ENCODE results near the gene IL36A.

The IL36A gene

GRCh38 chr2:113000436-113000835 lies 4.8 kb upstream of the IL36A start:
- no peak for DNase-seq (ENCODE audit: insufficient read length, low spot score)
- FAIRE-seq, result no peak

- DNase-seq (ENCODE audit: insufficient read length, low spot score) (no peak), FAIRE-seq (no peak)
Observed at GRCh38 chr2:113002677-113003076, 2.6 kb upstream of the IL36A start.

- FAIRE-seq (no peak), DNase-seq (ENCODE audit: insufficient read length, low spot score) (no peak)
Observed at GRCh38 chr2:113007250-113007649, 2.0 kb downstream of the IL36A start.

GRCh38 chr2:113009622-113010021 lies 4.4 kb downstream of the IL36A start:
- no peak for FAIRE-seq
- no peak for DNase-seq (ENCODE audit: insufficient read length, low spot score)

- FAIRE-seq (no peak), DNase-seq (ENCODE audit: insufficient read length, low spot score) (peak; percentile 5)
Observed at GRCh38 chr2:113010088-113010487, 4.8 kb downstream of the IL36A start.

- DNase-seq (ENCODE audit: insufficient read length, low spot score) (no peak), FAIRE-seq (no peak)
Observed at GRCh38 chr2:113011108-113011507, 5.8 kb downstream of the IL36A start.

- no peak for FAIRE-seq
Observed at GRCh38 chr2:113012436-113013335, 7.4 kb downstream of the IL36A start.

GRCh38 chr2:113013336-113013661 lies 8.0 kb downstream of the IL36A start:
- DNase-seq (ENCODE audit: insufficient read length, low spot score), result no peak
- no peak for FAIRE-seq

More at GRCh38 chr2:113012436-113013335, 7.4 kb downstream of the IL36A start:
- no peak for DNase-seq (ENCODE audit: insufficient read length, low spot score)

- no peak for FAIRE-seq
- no peak for DNase-seq (ENCODE audit: insufficient read length, low spot score)
Observed at GRCh38 chr2:113014067-113014466, 8.8 kb downstream of the IL36A start.

- FAIRE-seq (no peak), DNase-seq (ENCODE audit: insufficient read length, low spot score) (no peak)
Observed at GRCh38 chr2:113015042-113015441, 9.8 kb downstream of the IL36A start.

GRCh38 chr2:113015655-113016054 lies 10.4 kb downstream of the IL36A start:
- FAIRE-seq (no peak), DNase-seq (ENCODE audit: insufficient read length, low spot score) (no peak)

GRCh38 chr2:113018509-113018908 lies 13.2 kb downstream of the IL36A start:
- FAIRE-seq, result no peak
- no peak for DNase-seq (ENCODE audit: insufficient read length, low spot score)

GRCh38 chr2:113021312-113021711 lies 16.1 kb downstream of the IL36A start:
- DNase-seq (ENCODE audit: insufficient read length, low spot score), result no peak
- no peak for FAIRE-seq

- DNase-seq (ENCODE audit: insufficient read length, low spot score), result no peak
- no peak for FAIRE-seq
Observed at GRCh38 chr2:113024764-113025163, 19.5 kb downstream of the IL36A start.

GRCh38 chr2:113025737-113026136 lies 20.5 kb downstream of the IL36A start:
- DNase-seq (ENCODE audit: insufficient read length, low spot score) (no peak), FAIRE-seq (no peak)

- no peak for FAIRE-seq
- no peak for DNase-seq (ENCODE audit: insufficient read length, low spot score)
Observed at GRCh38 chr2:113027691-113028090, 22.4 kb downstream of the IL36A start.

- no peak for FAIRE-seq
Observed at GRCh38 chr2:113028112-113028511, 22.9 kb downstream of the IL36A start.

GRCh38 chr2:113032737-113033136 lies 27.5 kb downstream of the IL36A start:
- DNase-seq (ENCODE audit: insufficient read length, low spot score) (no peak), FAIRE-seq (no peak)

More at GRCh38 chr2:113028112-113028511, 22.9 kb downstream of the IL36A start:
- no peak for DNase-seq (ENCODE audit: insufficient read length, low spot score)

GRCh38 chr2:113034016-113034415 lies 28.8 kb downstream of the IL36A start:
- DNase-seq (ENCODE audit: insufficient read length, low spot score) (no peak), FAIRE-seq (no peak)

GRCh38 chr2:113036763-113037162 lies 31.5 kb downstream of the IL36A start:
- no peak for FAIRE-seq
- DNase-seq (ENCODE audit: insufficient read length, low spot score), result no peak

- no peak for FAIRE-seq
- DNase-seq (ENCODE audit: insufficient read length, low spot score), result no peak
Observed at GRCh38 chr2:113038291-113038690, 33.0 kb downstream of the IL36A start.

GRCh38 chr2:113039158-113039557 lies 33.9 kb downstream of the IL36A start:
- FAIRE-seq (no peak), DNase-seq (ENCODE audit: insufficient read length, low spot score) (no peak)

GRCh38 chr2:113039719-113040118 lies 34.5 kb downstream of the IL36A start:
- FAIRE-seq, result no peak

More at GRCh38 chr2:113039719-113040118, 34.5 kb downstream of the IL36A start:
- no peak for DNase-seq (ENCODE audit: insufficient read length, low spot score)
